LHCN-M2 (cell line): ENCODE results near the gene SLC35A5. TPM values are rescaled to one million over a fixed set of nuclear protein-coding genes. Genes with fewer than 3 reads are reported as not detected.

ENCODE experiments used
- DNase-seq: peaks from one replicate; pipeline ENCODE4 v3.0.0-alpha.2; 2012; ENCODE audit warnings: low read depth
- total RNA-seq: library from RNA; depleted of rRNA; stranded (reverse); fragments of >200 nt; gene quantifications from 2 replicates; pipeline ENCODE4 v1.2.3, GENCODE V29; 2014

Gene SLC35A5
- total RNA-seq, 1 experiment from 2014 or later, result 49.1 TPM

DNA sequence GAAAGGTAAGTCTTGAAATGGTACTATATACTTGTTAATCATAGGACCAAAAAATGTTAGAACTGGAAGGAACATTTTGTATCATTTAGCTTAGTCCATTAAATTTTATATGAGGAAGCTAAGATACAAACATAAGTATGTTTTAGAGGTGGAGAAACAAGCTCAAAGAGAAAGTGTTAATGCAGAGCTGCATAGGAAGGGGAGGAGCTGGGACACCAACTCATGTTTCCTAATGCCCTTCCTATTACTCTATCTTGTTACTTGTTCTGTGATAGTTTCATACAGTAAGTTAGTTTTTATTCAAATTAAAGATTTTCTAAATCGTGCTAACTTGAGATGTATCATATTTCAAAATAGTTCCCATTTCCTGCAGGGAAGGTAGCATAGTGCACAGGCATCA lies 7.4 kb downstream of the SLC35A5 start:
- no peak for DNase-seq

DNA sequence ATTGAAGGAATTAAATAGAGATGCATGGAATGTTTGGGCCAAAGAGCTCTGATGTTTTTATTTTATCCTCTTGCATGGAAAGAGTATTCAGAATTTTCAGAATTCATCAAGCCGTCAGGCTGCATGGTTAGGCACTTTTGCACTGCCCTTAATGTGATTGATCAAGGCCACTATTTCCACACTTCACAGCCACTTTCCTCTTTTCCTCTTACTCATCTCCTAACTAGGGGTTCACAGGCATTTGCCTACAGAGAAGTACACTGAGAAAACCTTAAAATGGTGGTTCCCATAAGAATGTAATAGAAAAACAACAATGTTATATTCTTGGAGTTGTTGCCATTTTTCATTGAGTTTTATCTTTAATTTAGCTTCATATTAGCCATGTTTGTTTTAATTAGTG lies 10.9 kb downstream of the SLC35A5 start:
- no peak for DNase-seq

DNA sequence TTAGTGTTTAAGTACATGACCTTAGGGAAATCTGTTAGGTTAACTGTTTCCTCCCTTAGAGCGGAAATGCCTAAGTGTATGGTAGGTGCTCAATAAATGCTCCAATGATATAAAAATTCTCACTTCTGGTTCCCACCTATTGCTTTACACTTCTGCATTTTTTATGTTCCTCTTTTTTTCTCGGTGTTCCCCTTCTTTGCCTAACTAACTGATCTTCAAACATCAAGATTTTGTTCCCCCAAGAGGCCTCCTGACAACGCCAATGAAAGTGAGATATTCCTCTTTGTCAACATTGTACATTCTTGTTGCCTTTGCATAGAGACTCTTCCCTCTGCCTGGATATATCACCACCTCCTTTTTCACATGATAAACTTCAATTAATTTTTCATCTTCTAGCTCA lies 17.4 kb downstream of the SLC35A5 start:
- DNase-seq, result no peak

DNA sequence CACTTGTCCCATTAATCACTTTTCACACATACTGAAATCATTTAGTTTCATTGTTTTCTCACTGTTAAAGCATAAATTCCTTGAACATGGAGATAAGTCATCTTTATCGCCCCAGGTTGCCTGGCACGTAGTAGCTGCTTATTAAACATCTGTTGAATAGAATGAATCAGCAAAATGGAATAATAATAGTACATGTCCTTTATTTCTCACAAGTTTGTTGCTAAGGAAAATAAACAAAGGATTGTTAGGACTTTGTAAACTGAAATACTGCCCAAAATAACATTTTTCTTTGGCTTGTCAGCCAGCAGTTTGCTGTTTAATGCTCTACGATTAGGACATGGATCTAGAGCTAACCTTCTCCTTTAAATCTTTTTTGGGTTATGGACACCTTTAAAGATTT lies 17.9 kb downstream of the SLC35A5 start:
- DNase-seq, result peak; percentile 73

DNA sequence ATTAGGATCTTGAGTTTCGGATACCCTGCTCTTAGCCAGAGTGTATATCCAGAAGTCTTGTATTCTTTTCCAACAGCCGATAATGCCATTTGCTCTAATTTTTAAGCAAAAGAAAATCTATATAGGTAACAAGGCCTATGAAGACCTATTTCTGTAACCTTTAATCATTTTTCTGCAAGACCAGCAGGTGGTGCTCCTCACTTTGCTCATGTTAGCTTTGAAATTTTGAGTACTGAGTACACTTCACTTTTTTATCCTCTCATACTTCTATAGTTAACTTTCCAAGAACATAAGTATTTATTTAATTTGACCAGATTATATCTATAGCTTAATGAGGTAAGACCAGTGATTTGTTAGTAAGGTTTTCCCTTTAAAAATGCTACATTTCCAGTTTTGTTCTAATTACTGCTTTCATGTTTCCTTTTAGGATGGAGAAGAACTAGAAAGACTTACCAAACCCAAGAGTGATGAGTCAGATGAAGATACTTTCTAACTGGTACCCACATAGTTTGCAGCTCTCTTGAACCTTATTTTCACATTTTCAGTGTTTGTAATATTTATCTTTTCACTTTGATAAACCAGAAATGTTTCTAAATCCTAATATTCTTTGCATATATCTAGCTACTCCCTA lies 20.5 kb downstream of the SLC35A5 start:
- DNase-seq, result peak; percentile 68

DNA sequence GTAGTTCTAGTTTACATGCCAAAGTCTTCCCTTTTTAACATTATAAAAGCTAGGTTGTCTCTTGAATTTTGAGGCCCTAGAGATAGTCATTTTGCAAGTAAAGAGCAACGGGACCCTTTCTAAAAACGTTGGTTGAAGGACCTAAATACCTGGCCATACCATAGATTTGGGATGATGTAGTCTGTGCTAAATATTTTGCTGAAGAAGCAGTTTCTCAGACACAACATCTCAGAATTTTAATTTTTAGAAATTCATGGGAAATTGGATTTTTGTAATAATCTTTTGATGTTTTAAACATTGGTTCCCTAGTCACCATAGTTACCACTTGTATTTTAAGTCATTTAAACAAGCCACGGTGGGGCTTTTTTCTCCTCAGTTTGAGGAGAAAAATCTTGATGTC lies 21.3 kb downstream of the SLC35A5 start:
- DNase-seq, result no peak

DNA sequence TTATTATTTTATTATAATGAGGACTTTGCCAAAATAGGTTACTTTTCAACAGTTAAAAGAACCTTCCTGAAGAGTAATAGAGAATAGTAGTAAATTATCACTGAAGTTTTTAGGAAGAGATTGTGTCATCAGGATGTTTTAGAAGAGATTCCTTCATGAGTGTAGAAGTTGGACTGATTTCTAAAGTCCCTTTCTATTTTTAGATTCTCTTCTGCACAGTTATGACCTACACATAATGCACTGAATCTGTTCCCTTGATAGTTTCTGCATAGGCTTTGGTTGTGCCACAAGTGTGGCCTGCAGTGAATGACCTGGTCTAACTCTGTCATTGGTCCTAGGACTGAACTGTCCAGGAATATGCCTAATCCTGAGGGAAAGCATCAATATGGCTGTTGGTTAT lies 23.9 kb downstream of the SLC35A5 start:
- no peak for DNase-seq

DNA sequence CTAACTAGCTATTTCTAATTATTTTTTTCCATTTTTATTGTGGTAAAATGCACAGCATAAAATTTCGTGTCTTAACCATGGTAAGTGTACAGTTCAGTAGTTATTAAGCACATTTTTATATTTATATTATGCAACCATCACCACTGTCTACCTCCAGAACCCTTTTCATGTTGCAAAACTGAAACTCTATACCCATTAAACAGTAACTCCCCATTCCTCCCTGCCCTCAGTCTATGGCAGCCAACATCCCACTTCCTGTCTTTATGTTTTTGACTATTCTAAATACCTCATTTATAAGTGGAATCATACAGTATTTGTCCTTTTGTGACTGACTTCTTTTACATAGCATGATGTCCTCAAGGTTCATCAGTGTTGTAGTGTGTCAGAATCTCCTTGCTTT lies 25.5 kb downstream of the SLC35A5 start:
- peak; percentile 29 for DNase-seq

DNA sequence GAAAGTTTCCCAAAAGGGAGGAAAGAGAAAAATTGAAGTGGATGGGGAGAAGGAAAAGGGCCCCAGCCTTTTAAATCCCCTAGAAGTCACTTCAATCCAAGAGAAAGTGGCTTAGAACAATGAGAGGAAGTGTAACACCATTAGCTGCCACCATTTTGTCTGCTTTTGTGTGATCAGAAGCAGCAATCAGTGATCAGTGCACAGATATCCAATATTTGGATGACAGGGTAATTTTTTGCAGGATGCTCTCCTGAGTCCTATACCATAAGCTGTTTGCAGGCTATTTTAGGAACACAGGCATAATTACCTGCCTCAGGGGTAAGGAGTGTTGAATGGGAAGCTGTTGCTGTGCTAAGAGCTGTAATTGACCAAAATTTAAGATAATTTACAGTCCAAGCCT lies 31.4 kb downstream of the SLC35A5 start:
- DNase-seq, result no peak

DNA sequence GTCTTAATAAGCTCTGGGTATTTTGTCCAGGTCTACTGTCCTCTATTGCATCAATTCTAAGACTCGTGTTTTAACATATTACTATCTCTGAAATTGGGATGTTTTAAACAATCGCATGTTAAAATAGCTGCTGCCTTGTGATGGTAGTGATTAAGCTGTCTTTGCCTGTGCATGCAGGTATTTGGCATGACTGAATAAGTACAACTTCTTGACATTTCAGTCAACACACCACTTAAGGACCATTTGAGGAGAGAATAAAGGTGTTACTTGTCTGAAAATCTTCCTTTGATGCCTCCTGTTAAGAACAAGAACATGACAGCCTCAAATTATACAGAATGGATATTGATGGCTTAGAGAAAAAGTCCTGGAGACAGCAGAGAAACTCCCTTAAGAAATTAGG lies 33.0 kb downstream of the SLC35A5 start:
- no peak for DNase-seq

DNA sequence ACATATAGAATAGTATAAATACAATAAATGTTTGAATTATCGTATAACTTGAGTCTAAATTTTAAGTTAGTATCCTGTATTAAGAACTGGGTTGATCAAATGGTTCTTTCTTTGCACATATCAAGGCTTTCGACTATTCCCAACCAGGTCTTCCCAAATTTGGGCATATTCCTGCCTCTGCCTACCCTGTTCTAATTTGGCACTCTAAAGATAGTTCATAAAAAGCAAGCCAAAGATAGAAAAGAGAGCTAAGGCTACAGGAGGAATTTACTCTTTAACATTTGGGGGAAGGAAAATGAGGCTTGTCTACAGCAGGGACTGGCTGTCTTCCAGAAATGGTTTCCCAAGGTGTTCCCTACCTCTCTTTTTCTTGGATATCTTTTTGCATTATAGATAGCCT lies 36.1 kb downstream of the SLC35A5 start:
- DNase-seq, result no peak

DNA sequence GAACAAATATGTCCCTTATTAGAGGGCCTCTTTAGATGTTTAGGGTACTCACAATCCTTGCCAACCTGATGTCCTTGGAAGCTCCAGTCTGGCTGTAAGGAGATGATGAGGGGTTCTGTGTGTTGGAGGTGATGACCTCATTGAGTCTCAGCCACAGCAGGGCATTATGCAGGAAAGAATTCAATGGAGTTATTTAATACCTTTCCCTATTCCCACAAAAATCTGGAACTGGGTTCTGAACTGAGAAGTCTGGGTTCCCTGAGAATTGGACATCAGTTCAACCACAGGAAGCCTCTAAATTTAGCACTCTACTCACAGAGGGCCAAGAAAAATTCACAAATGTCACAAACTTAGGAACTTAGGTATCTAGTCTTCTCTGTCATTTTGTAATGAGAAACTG lies 36.9 kb downstream of the SLC35A5 start:
- peak; percentile 56 for DNase-seq

DNA sequence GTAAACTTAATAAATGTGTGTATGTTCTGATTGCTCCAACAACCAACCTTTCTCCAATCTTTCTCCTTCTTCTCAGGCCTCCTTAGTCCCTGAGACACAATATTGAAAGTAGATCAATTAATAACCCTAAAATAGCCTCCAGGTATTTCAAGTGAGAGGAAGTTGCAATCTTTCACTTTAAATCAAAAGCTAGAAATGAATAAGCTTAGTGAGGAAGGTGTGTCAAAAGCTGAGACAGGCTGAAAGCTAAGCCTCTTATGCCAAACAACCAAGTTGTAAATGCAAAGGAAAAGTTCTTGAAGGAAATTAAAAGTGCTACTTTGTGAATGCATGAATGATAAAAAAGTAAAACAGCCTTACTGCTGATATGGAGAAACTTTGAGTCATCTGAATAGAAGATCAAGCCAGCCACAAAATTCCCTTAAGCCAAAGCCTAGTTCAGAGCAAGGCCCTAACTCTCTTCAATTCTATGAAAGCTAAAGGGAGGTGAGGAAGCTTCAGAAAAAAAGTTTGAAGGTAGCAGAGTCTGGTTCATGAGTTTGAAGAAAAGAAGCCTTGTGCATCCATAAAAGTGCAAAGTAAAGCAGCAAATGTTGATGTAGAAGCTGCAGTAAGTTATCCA lies 40.5 kb downstream of the SLC35A5 start:
- DNase-seq, result no peak

DNA sequence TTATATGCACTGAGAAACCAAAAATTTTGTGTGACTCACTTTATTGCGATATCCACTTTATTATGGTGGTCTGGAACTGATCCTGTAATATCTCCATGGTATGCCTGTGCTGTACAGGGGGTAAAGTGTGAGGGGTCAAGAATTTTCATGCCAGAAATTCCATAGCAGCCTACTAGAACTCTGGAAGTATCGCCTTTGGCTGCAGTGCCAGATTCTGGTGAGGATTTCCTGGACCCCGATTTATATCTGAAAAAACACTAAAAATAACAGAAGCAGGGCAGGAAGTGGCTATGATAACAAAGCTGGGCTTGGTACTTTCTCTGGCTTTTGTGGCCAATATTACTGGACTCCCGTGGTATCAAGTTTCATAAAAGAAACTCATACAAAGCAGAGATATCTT lies 42.7 kb downstream of the SLC35A5 start:
- peak; percentile 93 for DNase-seq

DNA sequence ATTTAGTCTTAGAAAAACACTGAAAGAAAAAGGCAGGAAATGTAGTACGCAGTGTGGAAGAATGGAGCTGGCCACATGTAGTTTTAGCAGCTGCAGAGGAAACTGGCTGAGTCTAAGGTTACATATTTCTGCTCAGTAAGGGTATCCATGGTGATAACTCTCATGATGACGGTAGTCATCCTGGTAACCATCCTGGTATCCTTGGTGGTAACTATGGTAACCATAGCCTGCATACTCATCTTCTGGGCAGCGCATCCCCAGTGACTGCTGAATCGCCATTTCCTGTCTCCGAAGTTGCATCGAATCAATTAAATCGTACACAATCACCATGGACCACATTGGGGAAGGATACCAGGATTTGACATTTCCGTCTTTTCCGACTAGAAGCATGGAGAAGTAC lies 43.4 kb downstream of the SLC35A5 start:
- DNase-seq, result peak; percentile 100

DNA sequence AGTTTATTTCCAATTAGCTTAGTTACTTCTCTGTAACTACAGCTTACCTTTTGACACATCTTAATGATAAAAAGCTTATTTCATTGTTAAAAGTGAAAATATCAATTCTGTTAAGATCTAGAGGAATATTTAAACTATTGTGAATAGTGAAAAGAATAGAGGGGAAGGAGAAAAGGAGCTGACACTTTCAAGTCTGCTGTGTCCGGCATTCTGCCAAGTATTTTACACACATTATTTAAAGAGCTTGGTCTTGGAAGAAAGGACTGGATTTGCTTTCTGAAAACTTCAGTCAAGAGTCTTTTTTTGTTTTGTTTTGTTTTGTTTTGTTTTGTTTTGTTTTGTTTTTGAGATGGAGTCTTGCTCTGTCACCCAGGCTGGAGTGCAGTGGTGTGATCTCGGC lies 44.3 kb downstream of the SLC35A5 start:
- DNase-seq, result no peak

DNA sequence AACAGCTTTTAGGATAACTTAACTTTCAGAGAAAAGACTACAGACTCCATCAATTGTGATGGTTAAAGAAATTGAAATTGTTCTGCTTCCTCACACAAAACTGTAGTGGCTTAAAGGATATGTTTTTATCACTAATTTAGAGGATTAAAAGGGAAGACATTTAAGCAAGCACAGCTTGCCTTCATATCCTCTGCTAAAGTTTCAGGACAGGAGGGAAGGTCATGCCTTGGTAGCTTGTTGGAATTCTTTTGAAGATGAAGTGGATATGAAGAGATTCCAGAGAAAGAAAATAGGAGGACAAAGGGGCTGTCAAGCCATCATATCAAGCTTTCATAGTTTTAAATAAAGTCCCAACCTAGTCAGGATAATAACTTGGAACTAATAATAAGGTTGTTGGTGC lies 46.0 kb downstream of the SLC35A5 start:
- DNase-seq, result no peak

DNA sequence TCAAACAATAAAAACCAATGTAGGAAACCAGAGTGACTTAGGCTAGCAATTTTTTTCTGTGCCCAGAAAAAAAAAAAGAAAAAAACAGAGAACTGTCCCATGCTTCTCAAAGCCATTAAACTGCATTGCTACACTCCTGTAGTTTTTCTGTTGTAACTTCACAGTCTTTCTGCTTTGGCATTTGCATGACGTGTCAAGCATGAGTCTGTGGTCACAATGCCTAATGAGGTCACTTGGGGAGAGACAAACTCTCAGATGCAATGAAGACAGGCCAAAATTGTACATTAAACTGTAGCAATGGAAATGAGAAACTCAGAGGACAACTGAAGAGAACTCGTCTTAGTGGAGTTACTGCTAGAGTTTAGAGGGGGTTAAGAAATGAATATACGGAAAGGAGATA lies 48.3 kb downstream of the SLC35A5 start:
- peak; percentile 90 for DNase-seq

DNA sequence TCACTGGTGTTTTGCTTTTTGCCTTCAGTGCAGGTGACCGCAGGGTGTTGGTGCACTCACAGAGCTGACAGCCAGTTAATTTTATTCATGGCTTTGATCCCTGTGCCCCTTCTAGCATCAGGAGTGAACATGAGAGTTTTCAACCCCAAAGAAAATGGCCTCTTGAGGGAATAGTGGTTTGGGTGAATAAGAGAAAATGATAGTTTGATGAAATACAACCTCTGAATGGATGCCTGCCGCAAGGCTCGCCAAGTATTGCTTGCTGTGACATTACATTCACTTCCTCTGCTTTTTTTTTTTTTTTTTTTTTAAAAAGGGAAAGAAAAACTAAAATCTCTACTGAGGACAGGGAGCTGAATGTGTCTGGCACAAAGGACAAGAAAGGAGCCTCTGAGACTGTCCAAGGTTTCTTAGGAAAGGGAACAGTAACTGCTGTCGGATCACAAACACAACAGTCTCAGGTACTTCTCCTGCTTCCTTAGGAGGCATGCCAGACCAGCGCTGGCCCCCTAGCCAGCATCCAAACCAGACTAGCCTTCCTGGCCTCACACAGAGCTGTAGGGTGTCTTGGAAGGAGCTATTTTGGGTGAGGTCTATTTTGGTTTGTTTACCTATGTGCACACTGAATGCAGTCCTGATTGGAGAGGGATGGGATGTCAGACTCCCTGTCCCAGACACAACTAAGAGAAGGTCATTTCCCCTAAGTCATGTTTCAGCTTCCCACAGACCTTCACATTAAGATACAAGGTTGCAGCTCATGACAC lies 50.1 kb downstream of the SLC35A5 start:
- DNase-seq, result no peak

DNA sequence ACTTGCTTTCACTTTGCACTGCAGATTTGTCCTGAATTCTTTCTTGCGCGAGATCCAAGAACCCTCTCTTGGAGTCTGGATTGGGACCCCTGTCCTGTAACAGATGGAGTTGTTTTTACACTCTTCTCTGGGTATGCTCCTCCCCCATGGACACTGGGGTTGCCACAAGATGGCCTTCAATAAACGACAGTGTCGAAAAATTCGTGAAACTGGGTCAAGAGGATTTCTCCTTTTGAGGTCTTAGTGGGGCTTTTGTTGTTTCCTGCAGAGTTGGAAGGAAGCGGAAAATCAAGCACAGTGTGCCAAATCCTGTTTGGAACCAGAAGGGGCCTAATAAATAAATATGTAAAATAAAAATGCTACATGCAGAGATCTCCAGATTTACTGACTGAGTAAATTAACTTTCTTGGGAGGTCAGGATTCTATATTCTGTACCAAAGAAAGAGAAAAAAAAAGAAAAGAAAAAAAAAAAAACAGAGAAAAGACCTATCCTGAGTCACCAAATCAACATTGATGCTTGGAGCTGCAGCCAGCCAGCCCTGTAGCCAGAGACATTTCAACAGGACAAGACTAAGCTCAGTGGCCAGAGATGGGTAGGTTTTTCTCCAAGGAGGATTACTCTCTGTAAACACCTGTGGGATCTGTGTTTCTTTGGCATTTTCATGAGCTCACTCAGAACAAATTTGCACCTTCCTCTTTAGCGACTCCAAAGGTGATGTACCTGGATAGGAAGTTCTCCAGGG lies 54.3 kb downstream of the SLC35A5 start:
- no peak for DNase-seq

DNA sequence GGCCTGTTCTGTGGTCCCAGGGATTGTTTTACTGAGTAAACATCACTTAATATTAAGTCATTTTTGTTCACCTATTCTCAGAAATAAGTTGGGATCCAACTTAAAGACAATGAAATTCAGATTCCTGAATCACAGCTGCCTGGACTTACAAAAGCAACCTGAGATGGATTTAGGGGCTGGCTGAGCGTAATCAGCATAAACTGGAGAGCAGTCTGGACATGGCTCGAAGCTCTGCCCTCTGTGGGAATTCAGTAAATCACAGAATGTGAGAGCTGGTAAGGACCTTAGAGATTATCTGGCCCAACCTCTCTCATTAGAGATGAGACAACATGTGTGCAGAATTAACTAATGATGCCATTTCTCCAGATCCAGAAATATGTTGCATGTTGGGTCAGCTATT lies 55.4 kb downstream of the SLC35A5 start:
- DNase-seq, result no peak

DNA sequence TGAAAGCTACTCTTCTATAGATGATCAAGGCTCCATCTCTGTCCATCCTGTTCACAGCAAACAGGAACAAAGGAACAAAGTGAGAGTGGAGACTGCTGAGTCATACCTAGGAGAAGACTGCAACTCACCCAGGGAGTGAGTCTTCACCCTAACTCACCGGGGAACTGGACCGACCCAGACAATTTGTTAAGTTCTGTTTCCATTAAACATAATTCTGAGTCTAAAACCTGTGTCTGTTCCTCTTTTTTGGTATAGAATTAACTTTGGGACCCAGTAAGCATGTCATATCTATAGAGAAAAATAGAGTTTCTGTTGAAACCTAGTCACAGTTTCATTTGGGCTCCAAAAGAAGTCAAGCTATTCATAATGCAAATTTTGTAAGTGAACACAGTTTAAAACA lies 57.5 kb downstream of the SLC35A5 start:
- DNase-seq, result peak; percentile 60
